Measurements from ENCODE around the gene ADGRF1.

GRCh38 chr6:46963626-46964025 lies 78.5 kb downstream of the ADGRF1 start:
- TF ChIP-seq CTCF (IDR thresholded peaks at IDR 0.05; ENCODE audit: low read depth, low read length) (no peak), POLR2A (IDR thresholded peaks at IDR 0.05; ENCODE audit: extremely low read depth, insufficient read length) (no peak), MYC (IDR thresholded peaks at IDR 0.05; ENCODE audit: low read depth, low read length) (no peak)

Measured in NB4 (cell line).